Measurements from ENCODE around the gene THNSL1. TPM values are rescaled to one million over a fixed set of nuclear protein-coding genes. Genes with fewer than 3 reads are reported as not detected.

THNSL1 gene
- total and polyA plus RNA-seq, 2 of the 8 experiments (the other 6 are each of a cell fraction or from before 2014, with no cell fraction given): 1.4 to 3.1 TPM

- ChIA-PET CTCF (ENCODE audit: partially characterized antibody) (no interaction called here), POLR2A (ENCODE audit: partially characterized antibody) (no interaction called here)
- no peak overlapping the region for H2BK120ac ChIP-seq (replicated peaks; ENCODE audit: low read depth, low read length)
- no peak overlapping the region for H3K27ac ChIP-seq (ENCODE audit: low read depth, low read length)
- no peak overlapping the region for H2BK20ac ChIP-seq (ENCODE audit: low read length)
- H3K79me1 ChIP-seq (ENCODE audit: low read depth, low read length): no peaks in the 10 kb centered on the region
- DNase-seq (ENCODE audit: low read depth in 1 of 2, low spot score in 2 of 2) (no peak), FAIRE-seq (no peak)
- no peak overlapping the region for H3K9ac ChIP-seq (replicated peaks in 1 of 4; ENCODE audit: extremely low read depth in 1 of 4, low read depth in 3 of 4, low read length in 3 of 4)
- no peaks in the 10 kb centered on the region for H3K27me3 ChIP-seq (replicated peaks in 1 of 4; ENCODE audit: control insufficient read depth in 3 of 4, extremely low read depth in 1 of 4, insufficient read depth in 3 of 4, low read length in 3 of 4)
- no peak overlapping the region for H3K4ac ChIP-seq (replicated peaks; ENCODE audit: insufficient read length, low read depth, low read length)
- H2BK12ac ChIP-seq (ENCODE audit: low read depth, low read length): no peak overlapping the region
- H3K18ac ChIP-seq (ENCODE audit: extremely low read depth, low read length): no peak overlapping the region
- H4K8ac ChIP-seq (ENCODE audit: extremely low read depth, insufficient read depth, low read length): no peak overlapping the region
- H4K5ac ChIP-seq (ENCODE audit: insufficient read length, low read depth, low read length): no peak overlapping the region
- TF ChIP-seq MAX (IDR thresholded peaks at IDR 0.05): no peak
- H2BK15ac ChIP-seq (ENCODE audit: low read length): no peak overlapping the region
- H3K36me3 ChIP-seq (ENCODE audit: control insufficient read depth in 2 of 4, insufficient read depth in 4 of 4, low read length in 3 of 4): no peaks in the 10 kb centered on the region
- no peaks in the 10 kb centered on the region for H3K79me2 ChIP-seq (ENCODE audit: control insufficient read depth in 1 of 2, insufficient read depth in 2 of 2, low read length in 2 of 2)
- H2BK5ac ChIP-seq (ENCODE audit: low read depth, low read length): no peak overlapping the region
- no peak overlapping the region for H2AFZ ChIP-seq (ENCODE audit: low read length)
- H3K9me3 ChIP-seq (ENCODE audit: insufficient read depth in 2 of 2, low read depth in 1 of 2, low read length in 1 of 2): no peaks in the 10 kb centered on the region
- no peaks in the 10 kb centered on the region for H3K23me2 ChIP-seq (ENCODE audit: low read depth, low read length)
- H3K56ac ChIP-seq (replicated peaks; ENCODE audit: insufficient read length, low read depth, low read length): no peak overlapping the region
- no peaks in the 10 kb centered on the region for H4K20me1 ChIP-seq (replicated peaks in 1 of 2; ENCODE audit: control insufficient read depth in 1 of 2, insufficient read depth in 2 of 2, low read length in 2 of 2)
- WGBS, 2 experiments (ENCODE audit: extremely low coverage in 1 of 2, insufficient coverage in 1 of 2, insufficient read length in 1 of 2, insufficient replicate concordance in 2 of 2, low coverage in 1 of 2, low lambda C conversion rate in 2 of 2, missing lambda C conversion rate in 1 of 2): 86% methylated on average over 4 of the region's 4 CpGs; no CpG with 5 or more reads in 1 of the 2 experiments
- H3K14ac ChIP-seq (ENCODE audit: insufficient read length): no peak overlapping the region
- no peak overlapping the region for H3K23ac ChIP-seq (ENCODE audit: insufficient read length)
- no peak overlapping the region for H2AK5ac ChIP-seq (ENCODE audit: low read depth, low read length)
- no peaks in the 10 kb centered on the region for H3K4me1 ChIP-seq (replicated peaks in 1 of 4; ENCODE audit: control insufficient read depth in 3 of 4, insufficient read depth in 4 of 4, low read length in 3 of 4)
- no peak overlapping the region for H4K91ac ChIP-seq (replicated peaks; ENCODE audit: insufficient read length, low read length)
- H3K4me3 ChIP-seq (ENCODE audit: extremely low read depth in 1 of 4, insufficient read depth in 2 of 4, low read depth in 3 of 4, low read length in 4 of 4): no peak overlapping the region
- no peak overlapping the region for H3K4me2 ChIP-seq (ENCODE audit: insufficient read depth in 1 of 2, low read depth in 2 of 2, low read length in 2 of 2)
Measured at GRCh38 chr10:25047591-25048301, 31.3 kb downstream of the THNSL1 start.
